GM18508 (cell line): Measurements from ENCODE around the gene PIP4K2C.
"Not testable (repeated sequence)": the region's sequence is repeated elsewhere in the genome, so short reads cannot be mapped to it uniquely, and the experiment has no call there.

Source experiments
- ATAC-seq: cut with Tn5 transposase; IDR thresholded peaks from one replicate; pipeline ENCODE4 v1.9.1; 2021; ENCODE audit warnings: moderate number of reproducible peaks; ENCODE audit not compliant: insufficient read depth, unreplicated experiment

The PIP4K2C gene

GRCh38 chr12:57554897-57555296, 36.1 kb upstream of the PIP4K2C start:
- no peak for ATAC-seq

GRCh38 chr12:57558864-57559263, 32.1 kb upstream of the PIP4K2C start:
- no peak for ATAC-seq

- no peak for ATAC-seq
Measured at GRCh38 chr12:57560516-57560915, 30.5 kb upstream of the PIP4K2C start.

- ATAC-seq: not testable (repeated sequence)
Measured at GRCh38 chr12:57561117-57561516, 29.9 kb upstream of the PIP4K2C start.

GRCh38 chr12:57563358-57563757, 27.6 kb upstream of the PIP4K2C start:
- ATAC-seq: no peak

- ATAC-seq: no peak
Measured at GRCh38 chr12:57564178-57564740, 26.7 kb upstream of the PIP4K2C start.

GRCh38 chr12:57568838-57569237, 22.2 kb upstream of the PIP4K2C start:
- no peak for ATAC-seq

- no peak for ATAC-seq
Measured at GRCh38 chr12:57569858-57570257, 21.1 kb upstream of the PIP4K2C start.

GRCh38 chr12:57570438-57570837, 20.6 kb upstream of the PIP4K2C start:
- ATAC-seq: not testable (repeated sequence)

- no peak for ATAC-seq
Measured at GRCh38 chr12:57571926-57572762, 18.8 kb upstream of the PIP4K2C start.

- no peak for ATAC-seq
Measured at GRCh38 chr12:57574795-57575194, 16.2 kb upstream of the PIP4K2C start.

- no peak for ATAC-seq
Measured at GRCh38 chr12:57575771-57576612, 15.0 kb upstream of the PIP4K2C start.

GRCh38 chr12:57576613-57577160, 14.3 kb upstream of the PIP4K2C start:
- no peak for ATAC-seq

GRCh38 chr12:57577981-57578758, 12.8 kb upstream of the PIP4K2C start:
- ATAC-seq: no peak

GRCh38 chr12:57579011-57579410, 12.0 kb upstream of the PIP4K2C start:
- no peak for ATAC-seq

- ATAC-seq: no peak
Measured at GRCh38 chr12:57579677-57580465, 11.1 kb upstream of the PIP4K2C start.

- ATAC-seq: no peak
Measured at GRCh38 chr12:57580466-57580795, 10.6 kb upstream of the PIP4K2C start.

- ATAC-seq: no peak
Measured at GRCh38 chr12:57581802-57582201, 9.2 kb upstream of the PIP4K2C start.

- no peak for ATAC-seq
Measured at GRCh38 chr12:57582440-57582839, 8.6 kb upstream of the PIP4K2C start.
